Peyer's patch (tissue), 4 donors: ENCODE results near the gene PRKCA. TPM values are rescaled to one million over a fixed set of nuclear protein-coding genes. Genes with fewer than 3 reads are reported as not detected.

Experiments
- DNase-seq, 3 donors: peaks; one replicate each; pipeline ENCODE4 v3.0.0-alpha.2; 2017 to 2019
- H3K27ac ChIP-seq, 4 donors: fragments of 200-600 bp; sonication (generic); one replicate each; pipeline ENCODE4 v1.5.1; 2016 to 2019
- H3K27me3 ChIP-seq, 2 donors: fragments of 200-600 bp; sonication (generic); one replicate each; pipeline ENCODE4 v1.5.1; 2019
- H3K36me3 ChIP-seq, 3 donors: fragments of 200-600 bp; sonication (generic); one replicate each; pipeline ENCODE4 v1.5.1; 2016 to 2019
- H3K4me1 ChIP-seq, 4 donors: fragments of 200-600 bp; sonication (generic); one replicate each; pipeline ENCODE4 v1.5.1; 2016 to 2019
- H3K4me3 ChIP-seq, 4 donors: fragments of 200-600 bp; sonication (generic); 1 replicate in 3 of 4; 2 replicates in 1 of 4; pipeline ENCODE4 v1.5.1; 2016 to 2019; ENCODE audit warnings: mild to moderate bottlenecking in 1 of 4
- H3K9me3 ChIP-seq, 4 donors: fragments of 200-600 bp; sonication (generic); one replicate each; pipeline ENCODE4 v1.5.1; 2016 to 2019; ENCODE audit warnings: mild to moderate bottlenecking in 1 of 4
- POLR2A ChIP-seq, 2 donors: fragments of 450-650 bp; IDR thresholded peaks; one replicate each; pipeline ENCODE4 v1.5.1; 2017; ENCODE audit warnings: antibody characterized with exemption in 2 of 2, mild to moderate bottlenecking in 2 of 2, moderate library complexity in 2 of 2
- total RNA-seq, 4 donors: library from RNA; depleted of rRNA; stranded (reverse); fragments of >200 nt; gene quantifications; one replicate each; pipeline ENCODE4 v1.1.0, GENCODE V29; 2016
- TF ChIP-seq, protein P1 (sequence below), 6 experiments: fragments of 450-650 bp in 4 of 6; fragments of 200-600 bp in 2 of 6; sonication (generic) in 1 of 6; IDR thresholded peaks; one replicate each; pipeline ENCODE4 v1.5.1; 2017 to 2019; ENCODE audit warnings: antibody characterized with exemption in 6 of 6, mild to moderate bottlenecking in 3 of 6, moderate library complexity in 1 of 6

PRKCA gene
- total RNA-seq, 4 donors from 2014 or later = 32.2 to 47.0 (median 43.5) TPM

DNA sequence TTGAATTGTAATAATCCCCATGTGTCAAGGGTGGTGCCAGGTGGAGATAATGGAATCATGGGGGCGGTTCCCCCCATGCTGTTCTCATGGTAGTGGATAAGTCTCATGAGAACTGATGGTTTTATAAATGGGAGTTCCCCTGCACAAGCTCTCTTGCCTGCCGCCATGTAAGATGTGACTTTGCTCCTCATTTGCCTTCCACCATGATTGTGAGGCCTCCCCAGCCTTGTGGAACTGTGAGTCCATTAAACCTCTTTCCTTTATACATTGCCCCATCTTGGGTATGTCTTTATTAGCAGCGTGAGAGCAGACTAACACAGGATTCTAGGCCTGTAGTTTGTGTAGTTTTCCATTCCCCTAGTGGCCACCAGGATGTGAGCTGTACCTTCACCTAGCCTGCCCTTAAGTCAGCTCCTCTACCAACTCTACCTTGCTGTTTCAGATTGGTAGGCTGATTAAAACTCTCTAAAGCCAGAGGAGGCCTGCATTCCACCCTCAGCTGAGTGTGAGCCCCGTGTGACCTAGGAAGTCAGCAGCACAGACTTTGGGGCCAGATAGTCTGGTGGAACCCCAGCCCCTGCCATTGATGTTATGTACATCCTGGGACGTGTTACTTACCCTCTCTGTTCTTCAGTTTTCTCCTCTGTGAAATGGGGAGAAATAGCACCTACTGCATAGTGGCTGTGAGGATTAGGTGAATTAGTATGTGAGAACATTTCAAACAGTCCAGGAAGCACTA is 280.1 kb downstream of the PRKCA start:
- Histone ChIP-seq H3K4me1 (peaks cover 0 to 16% (median 0%) of the 10 kb centered on the region in 4 donors), H3K36me3 (no peaks in the 10 kb centered on the region), H3K27me3 (no peaks in the 10 kb centered on the region), H3K9me3 (no peaks in the 10 kb centered on the region), H3K27ac (no peak overlapping the region), H3K4me3 (no peak overlapping the region)
- no peak for DNase-seq
- no peak for TF ChIP-seq POLR2A (IDR thresholded peaks at IDR 0.05)
- TF ChIP-seq, protein P1, sequence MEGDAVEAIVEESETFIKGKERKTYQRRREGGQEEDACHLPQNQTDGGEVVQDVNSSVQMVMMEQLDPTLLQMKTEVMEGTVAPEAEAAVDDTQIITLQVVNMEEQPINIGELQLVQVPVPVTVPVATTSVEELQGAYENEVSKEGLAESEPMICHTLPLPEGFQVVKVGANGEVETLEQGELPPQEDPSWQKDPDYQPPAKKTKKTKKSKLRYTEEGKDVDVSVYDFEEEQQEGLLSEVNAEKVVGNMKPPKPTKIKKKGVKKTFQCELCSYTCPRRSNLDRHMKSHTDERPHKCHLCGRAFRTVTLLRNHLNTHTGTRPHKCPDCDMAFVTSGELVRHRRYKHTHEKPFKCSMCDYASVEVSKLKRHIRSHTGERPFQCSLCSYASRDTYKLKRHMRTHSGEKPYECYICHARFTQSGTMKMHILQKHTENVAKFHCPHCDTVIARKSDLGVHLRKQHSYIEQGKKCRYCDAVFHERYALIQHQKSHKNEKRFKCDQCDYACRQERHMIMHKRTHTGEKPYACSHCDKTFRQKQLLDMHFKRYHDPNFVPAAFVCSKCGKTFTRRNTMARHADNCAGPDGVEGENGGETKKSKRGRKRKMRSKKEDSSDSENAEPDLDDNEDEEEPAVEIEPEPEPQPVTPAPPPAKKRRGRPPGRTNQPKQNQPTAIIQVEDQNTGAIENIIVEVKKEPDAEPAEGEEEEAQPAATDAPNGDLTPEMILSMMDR (IDR thresholded peaks at IDR 0.05) = no peak

DNA sequence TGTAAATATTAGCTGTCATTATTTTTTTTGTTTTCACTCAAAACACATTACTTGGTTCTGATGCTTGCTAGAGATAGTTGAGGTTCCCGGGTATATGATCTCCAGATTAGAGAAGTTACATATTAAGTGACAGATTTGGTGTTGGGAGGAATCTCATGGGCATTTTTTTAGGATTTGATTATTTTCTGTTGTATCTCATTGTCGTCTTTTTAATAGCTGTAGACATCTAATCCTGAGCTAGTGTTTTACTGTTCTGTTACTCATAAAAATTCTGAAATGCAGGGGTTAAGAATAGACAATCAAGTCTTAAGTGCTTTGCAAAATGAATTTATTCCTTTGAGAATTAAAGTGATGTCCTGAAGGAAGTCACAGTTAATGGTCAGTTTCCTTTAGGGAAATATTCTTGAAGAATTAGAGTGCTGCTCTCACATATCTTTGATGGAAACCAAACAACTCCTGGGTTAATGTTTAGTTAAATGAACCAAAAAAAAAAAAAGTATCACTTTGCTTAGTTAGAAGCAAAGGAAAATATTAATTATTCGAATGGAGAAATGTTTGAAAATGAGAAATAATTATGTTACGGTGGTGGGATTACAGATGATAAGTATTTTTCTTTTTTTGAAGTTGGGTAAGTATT is 280.8 kb downstream of the PRKCA start:
- H3K4me1 ChIP-seq = peaks cover 0 to 16% (median 0%) of the 10 kb centered on the region in 4 donors
- no peak overlapping the region for H3K27ac ChIP-seq
- H3K4me3 ChIP-seq = no peak overlapping the region
- no peaks in the 10 kb centered on the region for H3K9me3 ChIP-seq
- TF ChIP-seq POLR2A (IDR thresholded peaks at IDR 0.05) = no peak
- TF ChIP-seq, protein P1 (IDR thresholded peaks at IDR 0.05) = no peak
- DNase-seq = no peak
- H3K27me3 ChIP-seq = no peaks in the 10 kb centered on the region
- no peaks in the 10 kb centered on the region for H3K36me3 ChIP-seq

DNA sequence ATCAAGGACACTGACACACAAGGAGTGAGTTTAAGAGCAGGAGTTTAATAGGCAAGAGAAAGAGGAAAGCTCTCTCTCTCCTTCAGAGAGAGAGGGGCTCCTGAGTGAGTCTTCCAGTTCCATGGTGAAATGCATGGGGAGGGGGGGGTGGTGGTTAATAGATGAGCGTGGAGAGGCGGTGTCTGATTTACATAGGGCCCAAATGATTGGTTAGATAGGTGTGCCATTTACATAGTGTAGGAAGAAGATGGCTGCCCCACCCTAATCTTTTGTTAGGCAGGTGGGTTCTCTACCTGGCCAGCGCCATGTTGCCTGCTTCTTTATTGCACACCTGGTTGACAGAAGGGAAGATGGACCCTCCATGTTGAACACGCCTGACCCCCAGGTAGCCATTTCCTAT is 282.5 kb downstream of the PRKCA start:
- no peak for DNase-seq

DNA sequence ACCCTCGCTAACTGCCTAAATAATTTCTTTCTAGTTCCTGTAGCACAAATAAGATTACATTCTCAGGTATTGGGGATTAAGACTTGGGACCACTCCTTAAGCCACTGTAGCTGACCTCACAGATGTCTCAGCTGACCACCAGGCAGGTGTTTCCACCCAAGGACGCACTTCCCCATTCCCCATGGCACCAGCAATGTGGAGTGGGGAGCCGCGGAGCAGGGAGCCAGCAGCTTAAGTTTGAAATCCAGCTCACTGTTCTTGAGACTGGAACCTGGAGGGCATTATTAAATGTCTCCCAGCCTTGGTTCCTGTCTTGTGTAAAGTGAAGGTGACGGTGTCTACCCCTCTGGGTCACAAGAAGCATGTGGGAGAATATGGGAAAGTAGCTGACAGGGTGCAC is 283.1 kb downstream of the PRKCA start:
- no peaks in the 10 kb centered on the region for H3K9me3 ChIP-seq
- peaks cover 0 to 10% (median 0%) of the 10 kb centered on the region in 4 donors for H3K4me1 ChIP-seq
- H3K27me3 ChIP-seq = no peaks in the 10 kb centered on the region
- no peak overlapping the region for H3K27ac ChIP-seq
- TF ChIP-seq, protein P1 (IDR thresholded peaks at IDR 0.05) = no peak
- TF ChIP-seq POLR2A (IDR thresholded peaks at IDR 0.05) = no peak
- H3K4me3 ChIP-seq = no peak overlapping the region
- no peak for DNase-seq
- H3K36me3 ChIP-seq = no peaks in the 10 kb centered on the region

More for the DNA sequence above, 282.5 kb downstream of the PRKCA start:
- H3K27me3 ChIP-seq = no peaks in the 10 kb centered on the region
- H3K4me3 ChIP-seq = no peak overlapping the region
- no peaks in the 10 kb centered on the region for H3K36me3 ChIP-seq
- peaks cover 0 to 16% (median 0%) of the 10 kb centered on the region in 4 donors for H3K4me1 ChIP-seq
- no peaks in the 10 kb centered on the region for H3K9me3 ChIP-seq
- H3K27ac ChIP-seq = no peak overlapping the region
- TF ChIP-seq, protein P1 (IDR thresholded peaks at IDR 0.05) = no peak
- no peak for TF ChIP-seq POLR2A (IDR thresholded peaks at IDR 0.05)

DNA sequence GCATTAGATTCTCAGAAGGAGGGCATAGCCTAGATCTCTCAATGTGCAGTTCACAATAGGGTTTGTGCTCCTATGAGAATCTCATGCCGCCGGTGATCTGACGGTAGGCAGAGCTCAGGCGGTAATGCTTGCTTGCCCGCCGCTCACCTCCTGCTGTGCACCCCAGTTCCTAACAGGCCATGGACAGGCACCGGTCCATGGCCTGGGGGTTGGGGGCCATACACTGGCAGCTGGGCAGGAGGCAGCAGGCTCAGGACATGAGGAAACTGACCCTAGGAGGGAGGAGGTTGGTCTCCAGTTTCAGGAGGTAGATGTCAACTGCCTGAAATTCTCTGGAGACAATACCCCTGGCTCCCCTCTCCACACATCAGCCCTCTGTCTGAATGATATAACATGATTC is 287.5 kb downstream of the PRKCA start:
- Histone ChIP-seq H3K4me3 (no peak overlapping the region), H3K27me3 (no peaks in the 10 kb centered on the region), H3K36me3 (no peaks in the 10 kb centered on the region), H3K9me3 (no peaks in the 10 kb centered on the region), H3K4me1 (no peaks in the 10 kb centered on the region), H3K27ac (no peak overlapping the region)
- DNase-seq = no peak
- TF ChIP-seq, protein P1 (IDR thresholded peaks at IDR 0.05) = no peak
- TF ChIP-seq POLR2A (IDR thresholded peaks at IDR 0.05) = no peak
